Measurements from ENCODE around the gene AP3S2.

- no peak for TF ChIP-seq EZH2 (IDR thresholded peaks at IDR 0.05; ENCODE audit: borderline replicate concordance, low read depth, low read length, severe bottlenecking)
- TF ChIP-seq, protein P1, sequence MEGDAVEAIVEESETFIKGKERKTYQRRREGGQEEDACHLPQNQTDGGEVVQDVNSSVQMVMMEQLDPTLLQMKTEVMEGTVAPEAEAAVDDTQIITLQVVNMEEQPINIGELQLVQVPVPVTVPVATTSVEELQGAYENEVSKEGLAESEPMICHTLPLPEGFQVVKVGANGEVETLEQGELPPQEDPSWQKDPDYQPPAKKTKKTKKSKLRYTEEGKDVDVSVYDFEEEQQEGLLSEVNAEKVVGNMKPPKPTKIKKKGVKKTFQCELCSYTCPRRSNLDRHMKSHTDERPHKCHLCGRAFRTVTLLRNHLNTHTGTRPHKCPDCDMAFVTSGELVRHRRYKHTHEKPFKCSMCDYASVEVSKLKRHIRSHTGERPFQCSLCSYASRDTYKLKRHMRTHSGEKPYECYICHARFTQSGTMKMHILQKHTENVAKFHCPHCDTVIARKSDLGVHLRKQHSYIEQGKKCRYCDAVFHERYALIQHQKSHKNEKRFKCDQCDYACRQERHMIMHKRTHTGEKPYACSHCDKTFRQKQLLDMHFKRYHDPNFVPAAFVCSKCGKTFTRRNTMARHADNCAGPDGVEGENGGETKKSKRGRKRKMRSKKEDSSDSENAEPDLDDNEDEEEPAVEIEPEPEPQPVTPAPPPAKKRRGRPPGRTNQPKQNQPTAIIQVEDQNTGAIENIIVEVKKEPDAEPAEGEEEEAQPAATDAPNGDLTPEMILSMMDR (IDR thresholded peaks at IDR 0.05; ENCODE audit: borderline replicate concordance, extremely low read depth, low read length, poor library complexity, severe bottlenecking), result no peak
Measured at GRCh38 chr15:89781891-89782618, 111.7 kb downstream of the AP3S2 start.
